GM21576 (cell line): Measurements from ENCODE around the gene PRXL2A.
"Not testable (repeated sequence)": the region's sequence is repeated elsewhere in the genome, so short reads cannot be mapped to it uniquely, and the experiment has no call there.

Experiments used
- ATAC-seq: cut with Tn5 transposase; IDR thresholded peaks from one replicate; pipeline ENCODE4 v1.9.1; 2021; ENCODE audit warnings: mild to moderate bottlenecking, moderate library complexity; ENCODE audit not compliant: unreplicated experiment

The PRXL2A gene

DNA sequence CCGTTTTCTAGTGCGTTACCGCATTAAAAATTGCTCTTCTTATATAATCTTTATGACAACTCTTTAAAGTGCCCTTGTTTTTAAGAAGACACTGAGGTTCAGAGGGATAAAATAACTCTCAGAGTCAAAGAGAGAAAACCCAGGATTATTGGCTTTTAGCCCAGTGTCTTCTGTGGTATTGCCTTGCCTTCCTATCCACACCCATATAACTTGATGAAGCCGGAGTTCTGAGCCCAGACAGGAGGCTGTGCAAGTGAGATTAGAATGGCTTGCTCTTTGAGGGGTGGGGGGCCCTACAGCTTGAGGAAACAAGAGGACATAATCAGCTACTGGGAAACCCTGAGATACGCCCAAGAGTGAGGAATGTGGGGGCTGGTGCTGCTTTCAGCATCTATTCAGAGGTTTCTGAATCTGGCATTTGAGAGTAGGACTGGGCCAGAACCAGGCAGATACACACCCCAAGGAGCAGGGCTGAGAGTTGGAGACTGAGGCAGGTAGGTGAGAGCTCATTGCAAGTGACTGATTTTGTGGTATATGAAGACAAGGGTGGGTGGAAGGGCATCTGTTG, 2.3 kb downstream of the PRXL2A start:
- ATAC-seq = no peak

DNA sequence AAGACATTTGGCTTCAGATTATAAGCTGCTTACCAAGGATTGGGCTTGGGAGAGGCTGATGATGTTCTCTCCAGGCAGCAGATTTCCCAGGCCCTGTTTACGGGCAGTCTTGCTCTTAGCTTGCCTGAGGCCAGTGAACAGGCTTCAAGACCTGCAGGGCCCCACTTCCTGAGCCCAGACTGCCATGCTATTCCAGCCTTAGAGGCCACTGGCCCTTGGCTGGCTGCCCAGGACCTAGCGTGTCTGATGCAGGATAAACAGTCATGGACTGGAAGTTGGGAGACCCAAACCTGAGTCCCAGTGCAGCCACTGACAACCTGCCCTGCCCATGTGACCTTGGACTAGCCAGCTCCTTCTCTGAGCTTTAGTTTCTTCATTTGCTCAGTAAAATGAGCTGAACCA, 2.9 kb downstream of the PRXL2A start:
- no peak for ATAC-seq

DNA sequence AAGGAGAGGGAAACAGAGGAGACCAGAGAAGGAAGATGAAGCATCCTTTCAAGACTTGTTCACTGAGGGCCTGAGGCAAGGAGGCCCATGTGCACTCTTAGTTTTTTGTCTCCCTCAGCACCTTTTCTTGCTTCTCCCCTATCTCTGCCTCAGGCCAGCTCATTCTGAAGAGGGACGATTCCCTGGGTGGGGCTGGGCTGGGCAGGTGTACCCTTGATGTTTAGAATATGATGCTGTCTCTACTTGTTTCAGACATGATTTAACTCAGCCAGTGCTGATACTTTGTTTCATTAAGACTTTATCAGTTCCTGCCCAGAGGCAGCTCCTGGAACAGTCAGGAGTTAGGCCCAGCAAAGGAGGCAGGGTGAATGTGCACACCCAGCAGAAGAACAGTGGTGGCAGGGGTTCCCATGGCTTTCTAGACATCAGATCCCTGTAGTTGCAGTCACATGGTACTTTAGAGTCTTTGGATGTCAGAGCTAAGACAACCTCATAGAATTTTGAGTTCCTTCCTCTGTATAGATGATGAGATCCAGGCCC, 3.4 kb downstream of the PRXL2A start:
- no peak for ATAC-seq

DNA sequence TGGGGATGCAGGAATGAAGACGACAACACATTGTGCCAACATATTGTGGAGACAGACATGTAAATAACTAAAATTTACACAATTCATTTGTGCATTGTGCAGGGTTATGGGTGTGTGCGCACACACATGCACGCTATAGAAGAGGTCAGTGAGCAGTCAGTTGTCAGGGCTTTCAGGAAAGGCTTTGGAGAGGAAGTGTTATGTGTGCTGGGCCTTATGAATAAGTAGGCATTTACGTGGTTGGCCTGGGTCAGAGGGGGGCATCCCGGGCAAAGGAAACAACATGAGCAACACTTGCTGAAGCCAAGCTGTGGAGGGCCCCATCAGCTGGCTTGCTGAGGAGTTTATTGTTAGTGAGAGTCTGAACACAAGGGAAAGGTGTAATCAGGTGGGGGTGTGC, 4.1 kb downstream of the PRXL2A start:
- ATAC-seq = no peak

DNA sequence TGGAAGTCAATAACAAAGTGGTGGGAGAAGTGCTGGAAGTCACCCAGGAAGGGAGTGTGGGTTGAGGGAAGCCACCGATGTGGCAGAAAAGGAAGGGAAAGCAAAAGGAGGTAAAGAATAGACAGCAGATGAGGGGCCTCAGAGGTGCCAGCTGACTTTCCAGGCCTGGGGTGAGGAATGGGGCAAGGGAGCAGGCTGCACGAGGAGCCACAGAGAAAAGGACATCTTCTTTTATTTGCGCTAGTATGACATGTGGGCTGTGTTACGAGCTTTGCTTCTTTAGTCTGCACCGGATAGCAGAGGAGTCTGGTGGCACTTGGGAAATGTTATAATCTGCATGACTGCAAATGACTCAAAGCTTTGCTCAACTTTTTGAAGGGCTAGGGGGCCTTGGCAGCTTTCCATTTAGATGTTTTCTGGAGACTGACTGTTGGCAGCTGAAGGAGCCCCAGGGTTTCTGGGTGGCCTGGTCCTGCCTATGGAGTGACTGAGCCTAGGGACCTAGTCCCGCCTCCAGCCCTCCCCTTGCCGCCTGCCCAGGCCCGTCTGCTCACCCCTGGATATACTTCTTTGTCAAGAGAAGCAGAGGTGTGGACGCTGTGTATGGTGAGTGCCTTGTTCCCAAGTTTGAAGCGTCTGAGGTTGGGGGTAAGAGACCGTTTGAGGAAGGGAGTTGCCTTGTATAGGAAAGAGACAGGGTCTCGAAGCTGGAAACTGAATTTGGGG, 5.1 kb downstream of the PRXL2A start:
- ATAC-seq = no peak

DNA sequence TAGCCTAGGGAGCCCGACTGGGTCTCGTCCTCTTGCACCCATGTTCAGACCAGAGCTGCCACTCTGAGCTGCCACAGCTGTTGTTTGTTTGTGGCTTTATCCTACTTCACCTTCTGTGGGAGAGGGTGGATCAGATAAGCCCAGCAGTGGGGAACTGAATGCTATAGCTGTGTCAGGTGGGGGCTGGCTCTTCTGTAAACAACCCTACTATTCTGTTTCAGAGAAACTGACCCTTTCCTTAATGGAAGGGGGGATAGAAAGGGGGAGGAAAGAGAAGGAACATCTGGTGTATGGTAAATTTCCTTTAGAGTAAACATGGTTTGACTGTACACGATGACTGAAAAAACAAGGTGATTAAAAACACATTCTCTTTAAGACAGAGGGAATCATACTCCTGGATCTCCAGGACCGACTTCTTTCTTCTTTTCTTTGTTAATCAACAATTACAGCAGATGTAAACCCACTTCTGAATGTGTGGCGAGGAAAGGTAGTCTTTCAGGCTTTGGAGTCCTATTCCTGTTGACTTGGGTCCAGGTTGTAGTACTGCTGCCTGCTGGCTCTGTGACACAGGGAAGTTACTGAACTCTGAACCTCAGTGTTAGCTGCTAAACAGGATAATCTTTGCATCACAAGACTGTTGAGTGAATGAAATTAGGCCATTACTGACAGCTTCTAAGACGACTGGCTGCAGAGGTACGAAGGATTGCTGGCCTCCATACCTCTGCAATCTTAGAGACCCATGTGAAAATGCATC, 6.0 kb downstream of the PRXL2A start:
- ATAC-seq = no peak

DNA sequence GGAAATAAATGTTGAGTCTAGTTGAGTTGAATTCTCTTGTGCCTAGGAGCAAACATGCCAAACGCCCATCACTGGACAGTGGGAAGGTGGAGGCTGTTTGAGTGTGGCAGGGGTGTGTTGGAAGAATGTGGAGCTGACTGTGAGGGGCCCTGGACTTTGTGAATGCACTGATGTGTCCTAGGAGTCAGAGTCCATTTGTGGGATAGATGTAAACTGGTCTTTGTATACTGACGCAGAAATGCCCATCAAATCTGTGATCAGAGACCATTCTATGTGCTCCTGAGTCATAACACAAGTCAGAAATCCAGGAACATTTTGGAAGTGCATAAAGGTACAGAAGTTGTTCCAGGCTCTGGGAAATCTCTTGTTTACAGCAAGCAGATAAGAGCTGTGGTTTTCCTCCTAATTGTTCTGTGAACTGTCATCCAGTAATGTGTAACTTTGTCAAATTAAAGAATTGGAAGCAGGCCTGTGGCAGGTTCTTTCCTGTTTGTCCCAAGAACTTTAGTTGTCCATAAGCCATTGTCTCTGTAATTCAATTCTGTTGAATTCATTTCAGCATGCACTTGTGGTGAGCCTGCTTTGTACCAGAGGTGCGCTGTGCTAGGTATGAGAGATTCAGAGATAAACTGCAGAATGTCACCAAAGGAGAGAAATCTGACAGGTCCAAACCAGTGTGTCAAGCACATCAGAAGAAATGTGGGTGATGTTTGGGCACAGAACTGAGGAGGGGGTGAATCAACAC, 7.6 kb downstream of the PRXL2A start:
- no peak for ATAC-seq

DNA sequence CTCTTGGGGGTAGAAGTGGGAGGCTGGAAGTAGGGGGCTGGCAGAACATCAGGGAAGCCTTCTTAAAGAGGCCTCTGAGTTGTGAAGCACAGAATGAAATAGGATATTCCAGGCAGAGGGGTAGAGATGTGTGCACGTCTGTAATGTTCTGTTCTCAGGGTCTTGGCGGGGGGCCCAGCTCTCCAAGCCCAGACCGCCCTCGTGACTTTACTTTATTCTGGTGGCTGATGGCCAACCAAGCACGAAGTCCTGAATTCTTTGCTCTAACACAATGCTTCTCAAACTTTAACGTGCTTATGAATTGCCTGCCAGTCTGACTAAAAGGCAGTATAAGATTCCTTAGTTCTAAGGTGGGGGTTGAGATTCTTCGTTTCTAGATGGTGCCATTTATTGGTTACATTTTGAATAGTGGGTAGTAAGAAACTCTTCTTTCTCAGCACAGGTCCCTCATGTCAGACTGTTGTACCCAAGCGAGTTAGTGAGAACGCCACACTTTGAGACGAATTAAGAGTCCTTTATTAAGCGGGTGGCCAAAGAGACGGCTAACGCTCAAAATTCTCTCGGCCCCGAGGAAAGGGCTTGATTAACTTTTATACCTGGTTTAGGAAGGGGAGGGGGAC, 8.2 kb downstream of the PRXL2A start:
- no peak for ATAC-seq

DNA sequence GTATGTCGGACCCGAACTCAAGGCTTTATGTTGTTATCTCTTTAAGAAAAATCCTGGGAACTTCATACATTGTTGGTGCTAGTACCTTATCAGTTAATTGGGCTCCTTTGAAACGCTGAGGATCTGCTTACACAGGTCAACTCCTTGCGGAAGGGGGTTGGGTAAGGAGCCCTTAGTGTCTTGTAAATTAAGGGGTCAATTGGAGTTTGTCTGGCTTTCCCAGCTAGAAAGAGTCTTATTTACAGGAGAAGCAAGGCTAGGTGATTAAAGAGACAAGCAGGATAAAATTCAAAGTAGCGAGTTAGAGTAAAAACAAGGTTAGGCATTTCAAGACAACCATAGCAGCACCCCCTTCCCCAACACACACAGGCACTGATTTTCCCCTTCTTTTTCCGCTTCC, 8.9 kb downstream of the PRXL2A start:
- not testable (repeated sequence) for ATAC-seq

DNA sequence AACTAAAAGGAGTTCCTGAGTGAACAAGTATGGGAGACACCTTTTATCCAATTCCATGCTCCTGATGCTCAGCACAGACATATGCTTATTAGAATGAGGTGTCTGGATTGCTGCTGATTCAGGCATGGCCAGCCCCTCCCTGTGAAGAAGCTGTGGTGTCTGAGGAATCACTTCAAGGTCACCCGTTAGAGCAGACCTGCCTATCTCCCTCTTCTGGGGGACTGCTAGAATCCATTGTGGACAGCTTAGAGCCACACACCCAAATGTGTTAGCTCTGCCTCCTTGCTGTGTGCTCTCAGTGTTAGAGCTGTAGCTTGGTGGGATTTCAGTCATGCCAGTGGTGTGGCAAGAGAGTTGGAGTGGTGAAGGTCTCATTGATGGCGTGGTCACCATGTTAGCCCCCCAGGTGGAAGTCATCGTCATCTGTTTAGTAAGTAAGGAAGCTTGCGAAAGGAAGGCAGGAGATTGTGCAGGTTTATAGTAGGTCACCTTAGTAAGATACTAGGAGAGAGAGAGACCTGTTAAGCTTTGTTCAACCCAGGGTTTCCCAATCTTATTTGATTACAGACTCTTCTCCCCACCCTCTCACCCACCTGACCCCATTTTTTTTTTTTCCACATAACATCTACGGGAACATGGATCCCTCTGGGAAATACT, 12.8 kb downstream of the PRXL2A start:
- ATAC-seq = peak; percentile 14

DNA sequence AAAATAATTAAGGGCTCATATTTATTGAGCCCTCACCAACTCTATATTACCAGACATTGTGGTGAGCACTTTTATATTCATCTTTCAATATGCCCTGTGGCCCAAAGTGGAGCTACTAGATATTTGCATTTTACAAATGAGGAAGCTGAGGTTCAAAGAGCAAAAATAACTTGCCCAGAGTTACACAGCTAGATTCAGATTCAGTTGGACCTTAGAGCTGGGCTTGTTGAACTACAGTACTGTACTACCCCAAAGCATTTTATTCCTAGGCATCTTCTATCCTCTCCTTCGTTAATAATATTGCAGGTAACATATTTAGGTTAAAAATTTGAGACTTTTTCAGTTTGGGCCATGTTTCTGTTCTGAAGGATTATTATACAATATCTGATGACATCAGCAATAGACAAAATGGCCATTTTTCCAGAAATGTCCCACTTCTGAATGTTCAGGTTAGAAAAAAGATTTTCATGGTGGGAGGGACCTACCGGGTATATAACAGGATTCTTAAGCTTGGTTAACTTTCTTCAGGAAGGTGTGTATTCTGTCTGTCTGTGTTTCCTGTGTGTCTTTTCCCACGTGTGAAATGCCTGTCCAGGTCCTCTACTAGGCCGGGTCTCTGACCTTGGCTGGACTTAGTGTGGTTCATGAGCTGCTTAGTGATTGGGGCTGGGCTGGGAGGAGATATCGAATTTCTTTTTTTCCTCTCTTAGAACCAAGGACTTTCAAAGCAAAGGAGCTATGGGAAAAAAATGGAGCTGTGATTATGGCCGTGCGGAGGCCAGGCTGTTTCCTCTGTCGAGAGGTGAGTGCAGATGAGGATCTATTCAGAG, 13.6 kb downstream of the PRXL2A start:
- peak; percentile 94 for ATAC-seq

DNA sequence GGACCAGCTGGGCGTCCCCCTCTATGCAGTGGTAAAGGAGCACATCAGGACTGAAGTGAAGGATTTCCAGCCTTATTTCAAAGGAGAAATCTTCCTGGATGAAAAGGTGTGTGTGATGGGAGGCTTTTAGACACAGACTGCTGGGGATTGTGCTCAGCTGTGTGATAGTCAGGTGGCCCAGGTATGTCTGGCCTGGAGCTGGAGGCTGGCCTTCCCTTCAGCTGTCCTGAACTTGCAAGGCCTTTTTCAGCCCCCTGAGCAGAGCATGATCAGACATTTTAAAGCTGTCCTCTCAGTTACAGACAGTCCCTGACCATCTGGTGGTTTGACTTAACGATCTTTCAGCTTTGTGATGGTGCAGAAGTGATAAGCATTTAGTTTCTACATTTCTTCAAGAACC, 17.6 kb downstream of the PRXL2A start:
- ATAC-seq = no peak

DNA sequence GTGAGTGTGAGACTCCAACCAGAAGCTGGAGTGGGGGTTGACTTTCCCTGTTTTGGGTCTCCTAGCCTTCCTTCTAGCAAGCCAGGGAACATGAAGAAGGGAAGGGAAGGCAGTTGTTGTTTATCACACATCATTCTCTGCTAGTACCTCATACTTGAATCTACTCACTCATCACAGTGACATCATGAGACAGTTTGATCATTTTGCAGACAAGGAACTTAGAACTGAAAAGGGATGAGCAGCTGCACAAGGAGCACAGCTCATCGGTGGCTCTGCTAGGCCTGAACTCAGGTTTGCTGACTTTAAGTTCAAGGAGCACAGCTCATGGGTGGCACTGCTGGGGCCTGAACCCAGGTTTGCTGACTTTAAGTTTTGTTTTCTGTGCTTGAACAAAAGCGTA, 19.2 kb downstream of the PRXL2A start:
- no peak for ATAC-seq

DNA sequence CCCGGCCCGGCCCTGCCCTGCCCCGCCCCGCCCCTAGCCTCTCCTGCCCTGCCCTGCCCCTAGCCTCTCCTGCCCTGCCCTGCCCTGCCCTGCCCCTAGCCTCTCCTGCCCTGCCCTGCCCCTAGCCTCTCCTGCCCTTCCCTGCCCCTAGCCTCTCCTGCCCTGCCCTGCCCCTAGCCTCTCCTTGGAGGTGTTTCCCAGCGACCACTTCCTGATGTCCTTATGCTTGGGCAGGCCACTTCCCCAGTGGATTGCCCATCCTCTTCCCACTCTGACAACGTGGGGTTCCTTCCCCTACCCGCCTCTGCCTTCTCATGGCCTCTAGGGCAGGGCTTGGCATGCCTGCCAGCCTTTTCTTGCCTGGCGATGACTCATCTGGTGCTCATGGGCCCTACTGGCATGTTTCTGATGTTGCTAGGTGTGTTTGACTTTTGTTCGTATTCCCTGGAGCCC, 21.2 kb downstream of the PRXL2A start:
- ATAC-seq = no peak

DNA sequence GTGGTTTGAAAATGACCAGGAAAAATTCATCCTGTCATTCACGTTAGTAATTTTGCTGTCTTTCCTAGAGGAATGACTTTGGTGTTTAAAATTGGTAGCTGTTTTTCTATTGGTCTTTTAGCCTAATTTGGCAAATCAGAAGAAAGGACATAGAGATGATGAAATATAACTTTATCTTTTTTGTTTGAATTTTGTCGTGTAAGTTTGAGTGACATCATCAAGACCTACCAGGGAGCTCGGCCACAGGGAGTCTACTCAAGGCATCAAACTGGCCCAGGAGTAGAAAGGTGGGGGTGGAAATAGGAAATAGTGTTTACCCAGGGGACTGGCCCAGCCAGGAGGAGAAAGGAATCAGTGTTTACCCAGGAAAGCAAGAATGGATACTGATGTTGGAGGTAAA, 24.8 kb downstream of the PRXL2A start:
- no peak for ATAC-seq

DNA sequence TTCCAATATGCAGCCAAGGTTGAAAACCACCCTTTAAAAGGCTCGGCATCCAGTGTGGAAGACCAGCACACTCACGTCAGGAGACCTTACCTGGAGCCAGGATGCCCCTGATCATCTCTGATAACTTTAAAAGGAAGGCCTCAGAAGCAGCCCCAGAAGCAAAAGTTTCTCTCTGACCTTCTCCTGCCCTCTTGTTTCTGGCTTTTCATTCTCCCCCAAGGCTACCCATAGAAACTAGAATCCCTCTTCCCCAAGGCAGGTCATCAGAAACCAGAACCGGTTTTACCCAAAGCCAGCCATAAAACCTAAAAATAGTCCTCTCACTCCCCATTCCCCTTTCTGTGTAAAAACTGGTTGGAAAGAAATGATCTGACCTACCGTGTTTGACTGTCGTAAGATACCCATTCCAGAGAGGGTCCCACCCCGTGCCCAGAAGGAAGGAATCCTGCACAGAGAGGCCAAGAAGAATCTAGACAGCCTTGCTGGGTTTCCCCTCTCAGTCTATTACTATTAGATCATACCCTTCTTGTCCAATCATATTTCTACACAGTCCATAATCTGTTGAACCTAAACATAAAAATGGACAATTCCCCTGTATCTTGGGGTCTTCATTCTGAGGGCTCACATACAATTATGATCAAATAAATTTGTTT, 28.2 kb downstream of the PRXL2A start:
- no peak for ATAC-seq

DNA sequence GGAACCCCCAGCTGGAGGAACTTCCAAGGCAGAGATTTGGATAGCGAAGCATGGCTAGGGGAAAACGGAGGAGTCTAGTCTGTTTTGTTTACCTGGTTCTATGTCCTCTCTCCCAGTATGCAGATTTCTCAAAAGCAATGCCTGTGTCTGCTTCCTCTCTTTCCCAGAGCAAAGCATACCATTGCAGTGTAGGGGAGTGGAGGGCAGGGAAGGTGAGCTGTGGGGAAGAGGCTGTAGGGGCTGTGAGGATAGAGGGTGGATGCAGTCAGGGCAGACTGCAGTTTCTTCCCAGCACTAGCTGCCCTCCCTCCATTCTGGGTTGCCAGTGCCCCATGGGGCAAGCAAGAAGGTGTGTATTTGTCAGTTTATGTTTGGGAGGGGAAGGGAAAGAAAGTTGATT, 28.9 kb downstream of the PRXL2A start:
- no peak for ATAC-seq

DNA sequence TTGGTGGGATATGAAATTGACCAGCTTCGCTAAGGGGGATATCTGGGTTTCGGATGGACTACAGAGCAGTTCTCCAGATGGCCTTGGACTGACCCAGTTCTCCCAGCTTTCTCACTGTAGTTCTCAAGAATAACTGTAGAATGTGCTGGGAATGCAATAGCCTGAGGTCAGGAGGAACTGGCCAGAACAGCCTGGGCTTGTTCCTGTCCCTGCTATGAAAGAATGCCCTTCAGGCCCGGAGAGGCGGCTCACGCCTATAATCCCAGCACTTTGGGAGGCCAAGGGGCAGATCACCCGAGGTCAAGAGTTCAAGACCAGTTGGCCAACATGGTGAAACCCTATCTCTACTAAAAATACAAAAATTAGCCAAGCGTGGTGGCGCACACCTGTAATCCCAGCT, 33.5 kb downstream of the PRXL2A start:
- ATAC-seq = no peak

DNA sequence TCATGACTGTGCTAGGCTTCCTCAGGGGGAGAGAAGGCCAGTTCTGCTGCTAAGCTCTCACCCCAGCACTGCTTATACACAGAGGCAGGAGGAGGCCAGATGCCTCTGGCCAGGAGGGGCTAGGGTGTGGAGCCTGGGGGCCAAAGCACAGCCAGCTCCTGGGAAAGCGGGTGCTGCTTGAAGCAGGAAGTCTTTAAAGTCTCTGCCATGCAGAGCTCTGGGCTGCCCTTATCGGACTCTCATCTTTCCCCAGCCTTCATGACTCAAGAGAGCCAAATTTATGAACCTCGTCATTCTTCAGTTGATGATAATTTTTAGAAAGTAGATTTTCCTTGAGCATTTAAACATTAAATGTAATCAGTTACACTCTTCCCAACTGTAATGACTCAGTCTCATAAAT, 34.5 kb downstream of the PRXL2A start:
- ATAC-seq = no peak
